ENCODE results near the gene MICU1. TPM values are rescaled to one million over a fixed set of nuclear protein-coding genes. Genes with fewer than 3 reads are reported as not detected.

MICU1 gene
- total and polyA plus RNA-seq, 2 of the 13 experiments (the other 11 are each of a cell fraction or from before 2014, with no cell fraction given): 32.5 to 56.1 TPM

DNA sequence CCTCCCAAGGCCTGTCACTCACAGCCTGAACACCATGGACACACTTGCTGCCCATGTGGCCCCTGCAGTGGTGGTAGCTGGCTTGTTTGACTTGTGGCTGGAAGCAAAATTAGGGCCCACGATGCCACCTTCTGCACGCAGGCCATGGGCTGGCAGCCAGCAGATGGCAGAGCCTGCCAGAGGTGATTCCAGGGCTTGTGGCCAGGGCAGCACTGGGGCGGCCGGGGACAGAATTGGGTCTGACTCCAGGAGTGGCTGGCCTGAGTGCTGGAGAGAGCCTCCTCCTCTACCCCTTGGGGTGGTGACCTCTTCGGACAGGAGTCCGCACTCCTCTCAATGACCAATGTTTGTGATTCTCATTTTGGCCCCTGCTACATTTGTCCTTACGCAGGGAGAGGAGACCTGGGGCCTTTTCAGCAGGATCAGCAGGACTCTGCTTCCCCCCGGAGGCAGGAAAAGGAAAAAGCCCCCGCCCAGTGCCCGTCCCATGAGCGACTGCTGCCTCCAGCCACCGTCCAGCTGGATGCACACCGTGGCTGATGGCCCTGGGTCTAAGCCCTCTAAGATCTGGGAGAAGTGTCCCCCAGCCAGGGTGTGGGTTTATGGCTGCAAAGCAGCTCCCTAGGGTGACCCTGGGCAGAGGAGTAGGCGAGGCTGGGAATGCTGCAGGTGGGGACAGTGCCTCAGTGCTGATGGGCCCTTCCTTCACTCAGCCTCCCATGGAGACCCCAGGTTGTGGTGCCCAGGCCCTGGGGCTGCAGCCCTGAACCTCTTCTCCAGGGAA lies 297.6 kb downstream of the MICU1 start (continued):
- TF ChIP-seq, protein P1, sequence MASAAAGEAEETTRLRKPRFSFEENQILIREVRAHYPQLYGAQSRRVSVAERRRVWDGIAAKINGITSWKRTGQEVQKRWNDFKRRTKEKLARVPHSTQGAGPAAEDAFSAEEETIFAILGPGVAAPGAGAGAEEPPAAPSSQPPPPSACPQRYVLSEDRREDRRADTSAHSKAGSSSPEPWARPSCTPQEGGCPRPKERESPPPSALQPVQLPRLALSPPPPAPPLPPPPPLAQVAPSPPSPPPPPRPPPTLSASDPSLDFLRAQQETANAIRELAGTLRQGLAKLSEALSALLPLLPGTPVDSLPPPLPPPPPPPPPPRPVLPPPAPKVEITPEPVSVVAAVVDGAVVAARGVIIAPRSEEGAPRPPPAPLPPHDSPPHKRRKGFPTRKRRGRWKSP (CRISPR knock-in tag; IDR thresholded peaks at IDR 0.05): peak; percentile 73; the same call in 1 of the 2 replicates
- TF ChIP-seq WIZ (CRISPR knock-in tag; IDR thresholded peaks at IDR 0.05) (no peak), KAT7 (CRISPR knock-in tag; IDR thresholded peaks at IDR 0.05; ENCODE audit: borderline replicate concordance) (0 out of 2 replicates have a peak, but pooled peaks have one; percentile 19), ZNF784 (CRISPR knock-in tag; IDR thresholded peaks at IDR 0.05; ENCODE audit: borderline replicate concordance) (peak; percentile 55; the same call in 1 of the 2 replicates), BORCS8-MEF2B (CRISPR knock-in tag; IDR thresholded peaks at IDR 0.05) (0 out of 2 replicates have a peak, but pooled peaks have one; percentile 30), ZNF431 (CRISPR knock-in tag; IDR thresholded peaks at IDR 0.05; ENCODE audit: borderline replicate concordance, low read depth) (peak; percentile 43; the same call in 1 of the 2 replicates), GATAD2A (CRISPR knock-in tag; IDR thresholded peaks at IDR 0.05) (peak; percentile 48; the same call in 1 of the 2 replicates), ZNF292 (CRISPR knock-in tag; IDR thresholded peaks at IDR 0.05; ENCODE audit: borderline replicate concordance, low read depth) (peak; percentile 53; the same call in 1 of the 2 replicates), REPIN1 (CRISPR knock-in tag; IDR thresholded peaks at IDR 0.05; ENCODE audit: borderline replicate concordance, low read depth) (0 out of 2 replicates have a peak, but pooled peaks have one; percentile 36), ZMYM4 (CRISPR knock-in tag; IDR thresholded peaks at IDR 0.05) (peak; percentile 75), KLF13 (CRISPR knock-in tag; IDR thresholded peaks at IDR 0.05) (0 out of 2 replicates have a peak, but pooled peaks have one; percentile 22), SOX6 (IDR thresholded peaks at IDR 0.05) (no peak), SOX6 (CRISPR knock-in tag; IDR thresholded peaks at IDR 0.05) (peak; percentile 69), JARID2 (CRISPR knock-in tag; IDR thresholded peaks at IDR 0.05; ENCODE audit: insufficient replicate concordance) (peak; percentile 24), ZNF253 (CRISPR knock-in tag; IDR thresholded peaks at IDR 0.05; ENCODE audit: borderline replicate concordance) (peak; percentile 75; the same call in 1 of the 2 replicates), SRY (CRISPR knock-in tag; IDR thresholded peaks at IDR 0.05) (0 out of 2 replicates have a peak, but pooled peaks have one; percentile 32)
- TF ChIP-seq, protein P2, sequence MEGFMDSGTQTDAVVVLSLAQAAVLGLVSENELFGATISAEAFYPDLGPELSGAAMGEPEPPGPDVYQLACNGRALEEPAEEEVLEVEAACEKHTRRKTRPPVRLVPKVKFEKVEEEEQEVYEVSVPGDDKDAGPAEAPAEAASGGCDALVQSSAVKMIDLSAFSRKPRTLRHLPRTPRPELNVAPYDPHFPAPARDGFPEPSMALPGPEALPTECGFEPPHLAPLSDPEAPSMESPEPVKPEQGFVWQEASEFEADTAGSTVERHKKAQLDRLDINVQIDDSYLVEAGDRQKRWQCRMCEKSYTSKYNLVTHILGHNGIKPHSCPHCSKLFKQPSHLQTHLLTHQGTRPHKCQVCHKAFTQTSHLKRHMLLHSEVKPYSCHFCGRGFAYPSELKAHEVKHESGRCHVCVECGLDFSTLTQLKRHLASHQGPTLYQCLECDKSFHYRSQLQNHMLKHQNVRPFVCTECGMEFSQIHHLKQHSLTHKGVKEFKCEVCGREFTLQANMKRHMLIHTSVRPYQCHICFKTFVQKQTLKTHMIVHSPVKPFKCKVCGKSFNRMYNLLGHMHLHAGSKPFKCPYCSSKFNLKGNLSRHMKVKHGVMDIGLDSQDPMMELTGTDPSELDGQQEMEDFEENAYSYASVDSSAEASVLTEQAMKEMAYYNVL (CRISPR knock-in tag; IDR thresholded peaks at IDR 0.05; ENCODE audit: borderline replicate concordance): peak; percentile 21; the same call in 1 of the 2 replicates
- TF ChIP-seq, protein P3, sequence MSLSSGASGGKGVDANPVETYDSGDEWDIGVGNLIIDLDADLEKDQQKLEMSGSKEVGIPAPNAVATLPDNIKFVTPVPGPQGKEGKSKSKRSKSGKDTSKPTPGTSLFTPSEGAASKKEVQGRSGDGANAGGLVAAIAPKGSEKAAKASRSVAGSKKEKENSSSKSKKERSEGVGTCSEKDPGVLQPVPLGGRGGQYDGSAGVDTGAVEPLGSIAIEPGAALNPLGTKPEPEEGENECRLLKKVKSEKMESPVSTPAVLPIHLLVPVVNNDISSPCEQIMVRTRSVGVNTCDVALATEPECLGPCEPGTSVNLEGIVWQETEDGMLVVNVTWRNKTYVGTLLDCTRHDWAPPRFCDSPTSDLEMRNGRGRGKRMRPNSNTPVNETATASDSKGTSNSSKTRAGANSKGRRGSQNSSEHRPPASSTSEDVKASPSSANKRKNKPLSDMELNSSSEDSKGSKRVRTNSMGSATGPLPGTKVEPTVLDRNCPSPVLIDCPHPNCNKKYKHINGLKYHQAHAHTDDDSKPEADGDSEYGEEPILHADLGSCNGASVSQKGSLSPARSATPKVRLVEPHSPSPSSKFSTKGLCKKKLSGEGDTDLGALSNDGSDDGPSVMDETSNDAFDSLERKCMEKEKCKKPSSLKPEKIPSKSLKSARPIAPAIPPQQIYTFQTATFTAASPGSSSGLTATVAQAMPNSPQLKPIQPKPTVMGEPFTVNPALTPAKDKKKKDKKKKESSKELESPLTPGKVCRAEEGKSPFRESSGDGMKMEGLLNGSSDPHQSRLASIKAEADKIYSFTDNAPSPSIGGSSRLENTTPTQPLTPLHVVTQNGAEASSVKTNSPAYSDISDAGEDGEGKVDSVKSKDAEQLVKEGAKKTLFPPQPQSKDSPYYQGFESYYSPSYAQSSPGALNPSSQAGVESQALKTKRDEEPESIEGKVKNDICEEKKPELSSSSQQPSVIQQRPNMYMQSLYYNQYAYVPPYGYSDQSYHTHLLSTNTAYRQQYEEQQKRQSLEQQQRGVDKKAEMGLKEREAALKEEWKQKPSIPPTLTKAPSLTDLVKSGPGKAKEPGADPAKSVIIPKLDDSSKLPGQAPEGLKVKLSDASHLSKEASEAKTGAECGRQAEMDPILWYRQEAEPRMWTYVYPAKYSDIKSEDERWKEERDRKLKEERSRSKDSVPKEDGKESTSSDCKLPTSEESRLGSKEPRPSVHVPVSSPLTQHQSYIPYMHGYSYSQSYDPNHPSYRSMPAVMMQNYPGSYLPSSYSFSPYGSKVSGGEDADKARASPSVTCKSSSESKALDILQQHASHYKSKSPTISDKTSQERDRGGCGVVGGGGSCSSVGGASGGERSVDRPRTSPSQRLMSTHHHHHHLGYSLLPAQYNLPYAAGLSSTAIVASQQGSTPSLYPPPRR (CRISPR knock-in tag; IDR thresholded peaks at IDR 0.05; ENCODE audit: borderline replicate concordance): 0 out of 2 replicates have a peak, but pooled peaks have one; percentile 34

Data from HepG2 (cell line).